Thyroid gland (tissue), 4 donors: ENCODE results near the gene LDLRAD4.

Experiments used
- CTCF ChIP-seq, 6 experiments: fragments of 200-600 bp in 3 of 6; fragments of 450-650 bp in 3 of 6; sonication (generic) in 3 of 6; IDR thresholded peaks; one replicate each; pipeline ENCODE4 v1.5.1; 2016 to 2019; ENCODE audit warnings: antibody characterized with exemption in 6 of 6, mild to moderate bottlenecking in 2 of 6, inconsistent platforms in 1 of 6, moderate library complexity in 1 of 6
- POLR2A ChIP-seq, 2 donors: fragments of 450-650 bp; IDR thresholded peaks; one replicate each; pipeline ENCODE4 v1.6.1; 2017; ENCODE audit warnings: antibody characterized with exemption in 2 of 2, mild to moderate bottlenecking in 2 of 2, moderate library complexity in 1 of 2

GRCh38 chr18:13550418-13551304, 332.1 kb downstream of the LDLRAD4 start:
- TF ChIP-seq CTCF (IDR thresholded peaks at IDR 0.05) (no peak), POLR2A (IDR thresholded peaks at IDR 0.05) (no peak)
